IPS-18c (cell line): ENCODE results near the gene LRRC31.

Source experiments
- H3K4me3 ChIP-seq: 2 replicates; pipeline ENCODE4 v1.7.0; 2013; ENCODE audit warnings: low read depth, mild to moderate bottlenecking, low read length, moderate library complexity; ENCODE audit not compliant: insufficient read depth
- H3K9me3 ChIP-seq: one replicate; pipeline ENCODE4 v1.6.1; 2013; ENCODE audit warnings: mild to moderate bottlenecking, low read length, moderate library complexity; ENCODE audit not compliant: control insufficient read depth, insufficient read depth

Gene LRRC31

DNA sequence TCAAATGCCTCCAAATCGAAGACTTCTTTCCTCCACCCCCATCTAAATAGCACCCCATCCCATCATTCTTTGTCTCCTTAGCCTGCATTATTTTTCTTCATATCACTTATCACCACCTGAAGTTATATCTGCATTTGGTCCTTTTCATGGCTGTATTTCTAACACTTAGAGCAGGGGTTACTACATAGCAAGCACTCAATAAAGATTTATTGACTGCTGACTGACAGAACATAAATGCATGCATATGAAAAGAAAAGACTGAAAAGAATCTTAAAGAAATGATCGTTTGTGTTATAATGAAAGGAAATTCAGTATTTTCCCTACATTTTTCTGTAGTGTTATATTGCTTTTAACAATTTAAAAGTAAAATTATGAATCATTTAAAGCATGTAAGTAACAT, 1.4 kb downstream of the LRRC31 start:
- Histone ChIP-seq H3K4me3 (no peak overlapping the region), H3K9me3 (no peaks in the 10 kb centered on the region)

DNA sequence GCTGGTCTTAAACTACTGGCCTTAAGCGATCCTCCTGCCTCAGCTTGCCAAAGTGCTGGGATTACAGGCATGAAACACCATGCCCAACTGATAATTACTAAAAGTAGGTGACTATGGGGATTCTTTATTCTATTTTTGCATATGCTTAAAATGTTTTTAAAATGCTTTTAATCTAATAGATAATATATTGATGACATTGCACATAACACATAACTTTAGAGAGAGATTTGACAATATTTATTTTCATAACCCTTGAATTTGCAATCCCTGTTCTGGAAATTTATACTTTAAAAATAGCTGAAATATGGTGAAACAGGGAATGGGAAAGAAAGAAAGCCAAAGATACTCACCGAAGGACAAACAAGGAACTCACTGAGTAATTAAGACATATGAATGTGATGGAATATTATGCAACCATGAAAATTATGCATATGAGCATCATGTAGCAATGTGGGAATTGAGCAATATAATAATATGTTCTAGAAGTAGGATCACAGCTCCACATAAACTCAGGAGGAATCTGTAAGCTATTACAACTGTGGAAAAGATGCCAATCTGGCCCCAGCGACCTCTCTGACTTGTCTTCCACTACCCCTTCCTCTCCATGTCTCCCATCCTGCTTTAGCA, 2.0 kb downstream of the LRRC31 start:
- Histone ChIP-seq H3K4me3 (no peak overlapping the region), H3K9me3 (no peaks in the 10 kb centered on the region)

DNA sequence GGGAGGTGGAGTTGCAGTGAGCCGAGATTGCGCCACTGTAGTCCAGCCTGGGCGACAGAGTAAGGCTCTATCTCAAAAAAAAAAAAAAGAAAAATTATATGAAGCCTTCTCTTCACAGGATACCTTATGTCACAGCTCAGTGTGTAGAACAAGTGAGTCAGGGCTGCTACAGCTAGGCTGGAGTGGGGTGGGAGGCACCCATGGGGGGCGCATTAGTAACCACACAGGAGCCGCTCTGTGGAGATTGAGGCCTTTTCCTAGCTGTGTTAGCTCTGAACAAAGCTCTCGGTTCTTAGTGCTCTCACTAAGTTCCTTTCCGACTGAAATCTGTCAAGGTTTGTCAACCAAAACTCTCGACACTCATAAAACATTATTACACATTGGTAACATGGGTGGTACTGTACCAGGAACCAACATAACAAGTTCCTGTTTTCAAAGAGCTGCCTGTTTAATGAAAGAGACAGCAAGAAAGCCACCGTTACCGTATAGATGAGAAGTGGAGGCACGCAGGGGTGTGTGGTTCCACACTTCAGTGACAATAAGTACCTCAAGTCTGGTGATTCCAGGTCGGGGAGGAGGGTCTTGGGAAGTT, 4.5 kb downstream of the LRRC31 start:
- H3K4me3 ChIP-seq, result no peak overlapping the region

DNA sequence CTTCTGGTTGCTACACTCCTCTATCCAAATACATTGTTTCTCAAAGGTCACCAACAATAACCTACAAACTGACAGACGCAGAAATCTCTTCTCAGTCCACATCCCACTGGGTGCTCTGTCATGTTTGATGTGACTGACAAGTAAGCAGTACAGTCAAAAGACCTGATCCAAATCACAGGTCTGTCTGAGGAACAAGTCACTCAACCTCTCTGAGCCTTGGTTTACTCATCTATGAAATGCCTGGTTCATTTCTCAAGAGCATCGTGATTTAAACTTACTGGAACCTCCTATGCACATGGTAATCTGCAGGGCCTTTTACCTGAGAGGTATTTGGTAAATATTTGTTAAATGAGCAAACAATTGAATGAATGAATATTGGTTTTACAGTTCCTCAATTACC, 5.5 kb downstream of the LRRC31 start:
- no peaks in the 10 kb centered on the region for H3K9me3 ChIP-seq
- no peak overlapping the region for H3K4me3 ChIP-seq

More for the DNA sequence above, 4.5 kb downstream of the LRRC31 start:
- no peaks in the 10 kb centered on the region for H3K9me3 ChIP-seq

DNA sequence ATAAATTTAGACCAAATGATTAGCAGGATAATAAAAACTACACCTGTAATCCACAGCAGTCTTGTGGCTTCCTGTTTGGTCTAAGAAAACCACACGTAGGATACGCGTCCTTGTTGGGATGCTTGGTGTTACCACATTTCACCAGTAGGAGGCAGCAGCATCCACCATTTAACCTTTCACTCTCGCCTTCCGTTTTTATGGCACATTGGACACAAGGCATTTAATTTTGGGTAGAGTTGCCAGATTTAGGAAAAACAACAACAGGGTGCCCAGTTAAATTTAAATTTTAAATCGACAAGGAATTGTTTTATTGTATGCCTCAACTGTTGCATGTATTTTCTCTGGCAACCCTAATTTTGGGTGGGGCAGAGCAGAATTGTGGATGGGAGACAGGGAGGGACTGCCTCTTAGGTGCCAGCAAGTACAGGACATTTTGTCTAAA, 6.3 kb downstream of the LRRC31 start:
- no peaks in the 10 kb centered on the region for H3K9me3 ChIP-seq
- no peak overlapping the region for H3K4me3 ChIP-seq

DNA sequence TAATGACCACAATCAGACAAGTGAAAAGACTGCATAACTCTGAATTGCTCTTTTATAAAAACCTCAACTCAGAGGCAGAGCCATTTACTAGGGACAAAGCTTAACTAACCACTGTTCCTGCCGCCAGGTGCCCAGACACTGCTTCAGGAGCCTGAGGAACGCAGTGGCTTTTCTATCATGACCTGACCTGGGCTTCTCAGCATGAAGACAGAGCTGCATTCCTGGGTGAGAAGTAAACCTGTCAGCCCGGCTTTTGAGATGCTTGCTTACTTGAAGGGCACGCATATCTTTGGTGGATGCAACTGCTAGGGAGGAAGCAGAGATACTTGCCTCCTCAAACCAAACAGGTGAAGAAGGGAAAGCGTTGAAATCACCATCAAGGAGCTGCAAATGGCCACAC, 7.9 kb downstream of the LRRC31 start:
- H3K4me3 ChIP-seq, result no peak overlapping the region
- no peaks in the 10 kb centered on the region for H3K9me3 ChIP-seq

DNA sequence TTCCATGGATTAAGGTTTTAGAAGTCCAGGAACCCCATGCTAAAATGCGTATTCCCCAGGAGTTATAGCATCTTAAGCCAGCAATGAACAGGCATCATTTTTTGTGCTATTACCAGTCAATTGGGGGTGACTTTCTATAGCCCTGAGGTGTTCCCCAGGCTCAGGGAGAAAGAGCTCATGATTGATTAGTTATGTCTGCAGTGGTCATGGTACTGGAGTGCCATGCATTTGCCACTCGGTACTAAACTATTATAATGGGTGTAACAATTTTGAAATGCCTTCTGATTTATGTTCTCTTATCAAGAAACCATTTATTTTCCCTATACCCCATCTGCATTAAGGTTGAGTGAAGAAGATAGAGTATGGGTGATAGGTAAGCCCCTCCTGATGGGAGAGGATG, 11.9 kb downstream of the LRRC31 start:
- Histone ChIP-seq H3K4me3 (no peak overlapping the region), H3K9me3 (no peaks in the 10 kb centered on the region)

DNA sequence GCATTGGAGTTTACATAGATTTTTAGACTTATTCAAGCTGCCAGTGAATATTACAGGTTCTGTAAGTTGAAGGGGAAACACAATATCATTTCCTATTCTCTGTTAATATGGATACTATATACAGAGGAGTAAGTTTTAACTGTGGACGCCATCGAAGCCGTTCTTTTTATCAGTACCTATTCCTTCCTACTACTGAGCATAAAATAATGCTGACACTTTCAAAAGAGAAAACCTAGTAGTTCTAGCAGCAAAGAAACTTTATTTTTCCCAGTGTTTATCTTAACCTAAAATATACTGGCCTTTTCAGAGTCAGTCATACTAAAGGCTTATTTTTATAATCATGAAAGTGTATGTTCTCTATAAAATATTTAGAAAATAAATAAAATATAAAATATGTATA, 14.2 kb downstream of the LRRC31 start:
- no peak overlapping the region for H3K4me3 ChIP-seq
- no peaks in the 10 kb centered on the region for H3K9me3 ChIP-seq

DNA sequence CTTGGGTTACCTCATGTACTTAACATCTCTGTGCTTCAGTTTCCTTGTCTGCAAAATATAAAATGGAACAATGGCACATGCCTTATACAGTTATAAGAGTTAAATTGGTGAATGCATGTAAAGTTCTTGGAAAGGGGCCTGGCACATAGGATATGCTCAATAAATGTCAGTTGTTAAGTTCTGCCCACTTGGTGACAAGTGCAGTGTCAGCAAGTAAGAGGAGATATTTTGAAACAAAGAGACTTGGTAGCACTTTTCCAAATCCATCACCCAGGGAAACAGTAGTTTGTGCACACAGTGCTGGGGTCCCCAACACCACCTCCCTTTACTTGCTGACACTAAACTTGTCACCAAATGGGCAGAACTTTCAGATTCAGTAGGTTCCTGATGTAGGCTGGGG, 19.1 kb downstream of the LRRC31 start:
- H3K4me3 ChIP-seq, result no peak overlapping the region
- no peaks in the 10 kb centered on the region for H3K9me3 ChIP-seq

DNA sequence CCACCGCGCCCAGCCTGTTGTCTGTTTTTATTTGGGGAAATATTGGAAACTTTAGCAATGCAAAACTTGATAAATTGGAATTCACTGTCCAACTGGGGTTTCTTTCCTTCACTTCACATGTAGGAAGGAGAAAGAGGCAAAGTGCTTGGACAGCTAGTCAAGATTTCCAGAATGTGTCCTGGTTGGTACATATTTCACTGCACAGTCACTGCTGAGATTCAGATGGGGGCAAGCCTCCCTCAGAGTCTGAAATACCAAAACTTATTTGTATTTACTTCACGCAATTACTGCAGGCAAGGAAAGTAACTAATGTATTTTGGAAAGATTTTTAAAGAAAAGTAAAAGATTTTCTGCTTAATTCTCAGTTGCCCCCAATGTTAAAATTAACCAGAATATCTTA, 21.0 kb downstream of the LRRC31 start:
- no peak overlapping the region for H3K4me3 ChIP-seq
- no peaks in the 10 kb centered on the region for H3K9me3 ChIP-seq

DNA sequence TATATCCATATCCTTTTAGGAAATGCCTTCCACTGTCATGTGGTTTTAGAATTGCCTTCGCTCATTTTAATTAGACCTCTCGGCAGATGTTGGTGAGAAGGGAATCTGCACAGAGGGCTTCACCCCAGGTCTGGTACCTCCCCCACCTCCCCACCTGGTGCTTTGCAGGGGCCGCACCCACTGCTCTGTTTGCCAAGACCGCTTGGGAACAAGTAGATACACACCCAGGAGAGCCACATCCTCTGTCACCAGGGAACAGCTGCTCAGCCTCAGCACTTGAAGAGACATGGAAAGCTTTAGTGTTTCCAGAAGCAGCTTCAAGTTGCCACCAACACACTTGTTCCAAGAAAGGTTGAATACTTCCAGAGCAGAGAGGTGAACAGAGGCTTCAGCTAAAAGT, 21.8 kb downstream of the LRRC31 start:
- Histone ChIP-seq H3K4me3 (no peak overlapping the region), H3K9me3 (no peaks in the 10 kb centered on the region)

DNA sequence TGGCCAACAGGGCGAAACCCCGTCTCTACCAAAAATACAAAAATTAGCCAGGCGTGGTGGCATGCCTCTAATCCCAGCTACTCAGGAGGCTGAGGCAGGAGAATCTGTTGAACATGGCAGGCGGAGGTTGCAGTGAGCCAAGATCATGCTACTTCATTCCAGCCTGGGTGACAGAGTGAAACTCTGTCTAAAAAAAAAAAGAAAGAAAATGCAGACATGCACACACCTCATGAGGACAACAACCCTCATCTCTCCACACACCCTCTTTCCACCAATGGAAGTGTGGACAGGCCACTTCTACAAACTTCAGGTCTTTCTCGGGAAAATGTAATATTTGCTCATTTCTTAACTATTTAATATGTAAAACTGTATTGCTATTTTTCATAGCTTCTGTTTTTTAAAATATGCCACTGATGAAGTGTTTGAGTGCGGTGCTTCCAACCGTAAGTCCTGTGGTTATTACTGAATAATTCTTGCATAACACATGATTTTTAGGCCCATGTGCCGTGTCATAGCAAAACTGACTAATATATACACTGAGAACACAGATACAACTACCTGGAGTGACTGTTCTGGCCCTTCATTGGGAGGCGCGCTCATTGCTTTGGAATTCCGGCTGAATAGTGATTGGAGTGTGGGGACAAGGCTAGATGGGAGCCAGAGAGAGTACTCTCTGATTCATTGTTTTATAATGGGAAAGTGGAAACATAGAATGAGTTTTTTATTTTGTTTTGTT, 23.1 kb downstream of the LRRC31 start:
- no peaks in the 10 kb centered on the region for H3K9me3 ChIP-seq
- no peak overlapping the region for H3K4me3 ChIP-seq

DNA sequence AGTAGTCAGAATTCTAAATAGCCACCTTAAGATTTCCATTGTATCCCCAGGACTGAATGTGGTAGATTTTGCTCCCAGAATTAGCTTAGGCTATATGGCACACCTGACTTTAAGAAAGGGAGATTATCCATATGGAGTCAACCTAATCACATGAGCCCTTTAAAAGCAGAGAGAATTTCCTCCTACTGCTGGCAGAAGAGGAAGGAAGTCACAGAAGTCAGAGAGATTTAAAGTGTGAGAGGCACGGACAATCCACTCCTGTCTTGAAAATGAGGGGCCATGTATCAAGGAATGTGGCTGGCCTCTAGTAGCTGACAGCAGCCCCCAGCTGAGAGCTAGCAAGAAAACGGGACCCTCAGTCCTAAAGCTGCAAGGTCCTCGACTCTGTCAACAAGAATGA, 26.8 kb downstream of the LRRC31 start:
- H3K9me3 ChIP-seq, result no peaks in the 10 kb centered on the region
- H3K4me3 ChIP-seq, result no peak overlapping the region

DNA sequence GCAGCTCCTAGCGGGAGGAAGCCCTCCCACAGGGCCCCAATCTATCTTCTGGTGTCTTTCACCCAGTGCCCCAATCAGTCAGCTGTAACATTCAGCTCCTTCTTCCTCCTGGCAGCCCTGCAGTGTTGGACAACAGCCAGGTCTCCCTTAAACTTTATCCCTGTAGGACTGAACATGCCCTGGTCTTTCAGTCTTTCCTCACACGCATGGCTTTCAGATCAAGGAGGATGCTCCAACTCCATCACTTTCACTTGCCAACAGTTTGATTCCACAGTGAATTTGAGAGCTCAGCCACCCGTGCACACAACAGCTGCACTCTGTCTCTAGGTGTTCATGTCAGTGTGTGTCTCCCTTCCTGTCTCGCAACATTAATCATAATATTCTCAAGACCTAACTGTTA, 28.6 kb downstream of the LRRC31 start:
- Histone ChIP-seq H3K4me3 (no peak overlapping the region), H3K9me3 (no peaks in the 10 kb centered on the region)

DNA sequence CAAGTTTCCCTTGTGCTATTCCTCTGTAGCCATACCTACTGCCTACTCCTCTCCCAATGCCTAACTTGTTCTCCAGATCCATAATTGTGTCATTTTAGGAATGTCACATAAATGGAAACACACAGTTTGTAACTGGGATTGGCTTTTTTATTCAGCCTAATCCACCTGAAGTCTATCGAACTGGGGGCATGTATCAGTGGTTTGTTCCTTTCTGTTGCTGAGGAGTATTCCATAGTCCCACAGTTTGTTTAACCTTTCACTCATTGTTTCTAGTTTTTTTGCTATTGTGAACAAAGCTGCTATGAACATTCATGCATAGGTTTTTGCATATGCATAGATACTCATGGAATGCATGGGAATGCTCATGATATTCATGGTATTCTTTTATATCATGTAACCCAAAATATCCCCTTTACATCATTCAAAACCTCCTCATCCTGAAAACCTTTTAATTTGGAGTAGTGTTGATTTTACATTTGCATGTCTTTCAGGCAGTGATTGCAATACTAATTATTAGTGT, 31.2 kb downstream of the LRRC31 start:
- Histone ChIP-seq H3K9me3 (no peaks in the 10 kb centered on the region), H3K4me3 (no peak overlapping the region)

DNA sequence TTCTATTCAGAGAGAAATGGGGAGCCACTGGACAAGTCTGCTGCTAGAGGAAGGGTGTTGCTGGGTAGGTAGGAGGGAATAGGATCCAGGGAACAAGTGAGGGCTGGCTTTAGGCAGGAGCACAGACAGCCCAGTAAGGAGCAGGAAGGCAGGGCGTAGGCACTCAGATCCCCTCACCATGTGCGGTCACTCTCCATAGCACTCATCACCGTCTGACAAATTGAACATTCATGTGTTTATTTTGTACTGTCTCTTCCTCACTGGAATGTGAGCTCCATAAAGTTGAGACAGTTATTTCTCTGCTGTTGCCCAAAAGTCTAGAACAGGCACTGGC, 32.8 kb downstream of the LRRC31 start:
- no peak overlapping the region for H3K4me3 ChIP-seq

DNA sequence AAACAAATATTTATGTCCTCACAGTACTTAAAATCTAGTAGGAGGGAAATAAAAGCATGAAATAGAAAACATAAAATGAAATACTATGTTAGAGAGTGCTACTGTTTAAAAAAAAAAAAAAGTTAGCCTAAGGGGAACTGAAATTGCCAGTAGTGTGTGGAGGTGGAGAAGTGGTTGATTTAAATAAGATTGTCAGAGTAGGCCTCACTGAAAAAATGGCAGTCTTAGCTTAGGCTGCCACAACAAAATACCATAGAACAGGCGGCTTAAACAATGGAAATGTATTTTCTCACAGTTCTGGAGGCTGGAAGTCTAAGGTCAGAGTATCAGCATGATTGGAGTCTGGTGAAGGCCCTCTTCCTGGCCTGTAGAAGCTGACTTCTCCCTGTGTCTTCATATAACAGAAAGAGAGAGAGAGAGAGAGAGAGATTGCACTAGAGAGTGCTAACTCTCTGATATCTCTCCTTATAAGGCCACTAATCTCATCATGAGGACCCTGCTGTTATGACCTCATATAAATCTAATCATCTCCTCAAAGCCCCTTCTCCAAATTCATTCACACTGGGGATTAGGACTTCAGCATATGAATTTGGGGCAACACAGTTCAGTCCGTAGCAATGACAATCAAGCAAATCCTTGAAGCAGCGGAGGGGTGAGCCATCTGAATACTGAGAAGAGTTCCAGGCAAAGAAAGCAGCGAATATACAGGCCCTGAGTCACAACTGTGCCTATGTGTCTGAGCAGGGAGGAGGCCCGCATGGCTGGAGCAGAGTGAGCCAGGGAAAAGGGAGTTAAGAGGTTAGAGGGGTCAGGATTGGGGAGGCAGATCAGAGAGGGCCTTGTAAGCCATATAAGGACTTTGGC, 33.4 kb downstream of the LRRC31 start:
- H3K4me3 ChIP-seq, result no peak overlapping the region
- no peaks in the 10 kb centered on the region for H3K9me3 ChIP-seq

More for the DNA sequence above, 32.8 kb downstream of the LRRC31 start:
- H3K9me3 ChIP-seq, result no peaks in the 10 kb centered on the region
